Central memory CD4-positive, alpha-beta T cell (primary cell): ENCODE measurements around the gene RPP25L.
A peak's percentile ranks its signal among the peaks of the same experiment; 100 is the strongest.
"Not testable (repeated sequence)": the region's sequence is repeated elsewhere in the genome, so short reads cannot be mapped to it uniquely, and the experiment has no call there.

Experiments used
- DNase-seq: peaks from one replicate; pipeline ENCODE4 v3.0.0; 2022
- total RNA-seq, 3 experiments: gene quantifications; one replicate each; lab custom pipeline; 2026; lab: John Stamatoyannopoulos, UW

Gene RPP25L, protein sequence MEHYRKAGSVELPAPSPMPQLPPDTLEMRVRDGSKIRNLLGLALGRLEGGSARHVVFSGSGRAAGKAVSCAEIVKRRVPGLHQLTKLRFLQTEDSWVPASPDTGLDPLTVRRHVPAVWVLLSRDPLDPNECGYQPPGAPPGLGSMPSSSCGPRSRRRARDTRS
- 5.6 to 15.9 (median 12.8) reads per million in 3 experiments for total RNA-seq

GRCh38 chr9:34611811-34612787 lies at the start of gene RPP25L:
RPP25L (minus strand) TSS chr9:34612097; CDS start chr9:34611296, 801 bp downstream.
- peak; percentile 81 for DNase-seq

GRCh38 chr9:34659592-34660253 lies 47.8 kb upstream of the RPP25L start:
- no peak for DNase-seq

DNA sequence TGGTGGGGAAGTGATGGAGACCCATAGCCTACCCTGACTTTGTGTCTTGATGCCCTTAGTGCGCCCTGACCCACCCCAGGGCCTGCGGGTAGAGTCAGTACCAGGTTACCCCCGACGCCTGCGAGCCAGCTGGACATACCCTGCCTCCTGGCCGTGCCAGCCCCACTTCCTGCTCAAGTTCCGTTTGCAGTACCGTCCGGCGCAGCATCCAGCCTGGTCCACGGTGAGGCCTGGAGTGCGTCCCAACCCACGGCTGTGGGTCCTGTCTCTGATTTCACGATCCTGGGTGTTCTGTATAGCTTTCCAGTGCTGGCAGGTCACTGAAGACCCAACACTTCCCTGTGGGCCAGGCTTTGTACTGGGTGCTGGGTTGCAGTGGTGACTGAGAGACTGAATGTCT lies 46.6 kb upstream of the RPP25L start:
- DNase-seq = no peak

GRCh38 chr9:34656992-34657391 lies 45.1 kb upstream of the RPP25L start:
- DNase-seq = no peak

DNA sequence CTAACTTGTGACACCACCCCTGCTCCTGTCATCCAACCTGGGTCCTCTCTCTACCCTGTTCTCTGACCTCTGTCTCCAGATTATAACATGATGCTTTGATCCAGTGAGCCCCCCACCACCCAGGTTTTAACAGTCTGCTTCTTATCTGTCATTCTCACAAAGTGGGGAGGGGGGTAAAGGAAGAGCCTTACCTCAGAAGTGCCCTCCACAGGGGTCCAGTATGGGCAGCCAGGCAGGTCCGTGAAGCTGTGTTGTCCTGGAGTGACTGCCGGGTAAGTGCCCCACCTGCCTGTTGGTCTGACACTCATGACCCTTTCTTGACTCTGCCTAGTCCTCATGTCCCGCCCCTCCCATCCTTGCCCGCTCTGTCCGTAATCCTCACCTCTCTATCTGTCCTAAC lies 43.5 kb upstream of the RPP25L start:
- DNase-seq = no peak

DNA sequence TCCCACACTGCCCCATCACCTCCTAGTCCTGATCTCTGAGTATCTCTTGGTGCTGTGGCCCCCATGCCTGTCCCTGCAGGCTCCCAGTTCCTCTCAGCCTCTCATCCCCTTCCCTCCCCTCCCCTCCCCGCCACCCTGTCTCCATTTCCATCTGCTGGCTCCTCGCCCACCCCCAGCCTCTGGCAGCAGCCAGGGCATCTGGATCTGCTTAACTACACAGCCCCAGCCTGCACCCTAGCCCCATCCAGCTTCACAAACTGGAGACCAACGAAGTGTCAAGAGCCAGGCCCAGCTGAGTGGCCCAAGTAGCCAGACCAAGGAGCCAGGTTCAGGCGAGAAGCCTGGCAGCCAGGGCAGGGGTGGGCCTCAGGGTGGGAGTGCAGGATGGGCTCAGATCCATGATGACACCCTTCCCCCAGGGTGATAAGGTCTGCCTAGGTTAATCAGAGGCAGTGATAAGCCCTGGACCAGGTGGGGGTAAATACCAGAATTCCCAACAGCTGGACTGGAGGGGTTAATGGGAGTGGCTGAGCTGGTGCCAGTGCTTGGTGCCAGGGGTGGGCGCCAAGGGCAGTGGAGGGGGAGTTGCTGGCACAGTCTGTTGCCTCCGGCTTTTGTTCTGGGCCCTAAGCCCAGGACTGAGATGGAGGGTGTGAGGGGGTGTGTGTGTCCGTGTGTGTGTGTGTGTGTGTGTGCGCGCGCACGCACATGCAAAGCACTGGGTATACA lies 42.6 kb upstream of the RPP25L start:
- DNase-seq = no peak

DNA sequence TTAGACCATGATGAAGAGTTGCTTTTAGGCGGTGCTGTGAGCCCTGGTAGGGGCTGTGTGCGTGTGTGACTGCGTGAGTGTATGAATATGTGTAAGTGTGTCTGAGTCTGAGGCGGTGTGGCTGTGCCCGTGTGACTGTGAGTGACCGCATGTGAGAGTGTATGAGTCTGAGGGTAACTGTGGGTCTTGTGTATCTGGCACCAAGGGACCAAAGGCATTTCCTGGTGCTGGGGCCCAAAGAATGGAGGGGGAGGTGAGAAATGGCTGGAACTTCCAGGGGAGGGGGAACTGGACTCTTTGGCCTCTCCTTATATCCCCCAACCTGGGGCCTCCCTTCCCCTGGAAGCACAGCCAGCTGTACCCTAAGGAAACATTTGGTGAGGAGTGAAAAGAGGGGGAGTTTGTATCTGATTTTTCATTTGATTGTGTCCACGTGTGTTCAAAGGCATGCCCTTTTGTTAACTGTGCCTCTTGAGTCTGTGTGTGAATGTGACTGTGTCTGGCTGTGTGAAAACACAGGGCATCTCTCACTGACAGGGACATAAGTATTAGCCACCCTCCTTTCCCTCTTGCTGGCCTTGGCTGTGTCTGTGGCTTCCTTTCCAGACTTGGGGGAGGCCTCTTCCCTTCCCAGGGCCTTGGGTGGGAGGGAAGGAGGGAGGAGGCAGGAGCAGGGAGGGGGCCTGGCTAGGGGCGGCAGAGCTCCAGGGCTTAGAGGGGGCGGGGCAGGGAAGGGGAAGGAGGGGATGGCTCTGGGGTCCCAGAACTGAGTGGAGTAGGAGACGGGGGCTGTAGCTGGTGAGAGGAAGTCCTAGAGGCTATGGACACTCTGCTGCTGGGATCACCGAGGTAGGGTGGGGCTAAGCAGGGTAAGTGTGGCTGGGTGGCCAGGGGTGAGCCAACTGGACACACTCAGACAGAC lies 41.5 kb upstream of the RPP25L start:
- DNase-seq = no peak

DNA sequence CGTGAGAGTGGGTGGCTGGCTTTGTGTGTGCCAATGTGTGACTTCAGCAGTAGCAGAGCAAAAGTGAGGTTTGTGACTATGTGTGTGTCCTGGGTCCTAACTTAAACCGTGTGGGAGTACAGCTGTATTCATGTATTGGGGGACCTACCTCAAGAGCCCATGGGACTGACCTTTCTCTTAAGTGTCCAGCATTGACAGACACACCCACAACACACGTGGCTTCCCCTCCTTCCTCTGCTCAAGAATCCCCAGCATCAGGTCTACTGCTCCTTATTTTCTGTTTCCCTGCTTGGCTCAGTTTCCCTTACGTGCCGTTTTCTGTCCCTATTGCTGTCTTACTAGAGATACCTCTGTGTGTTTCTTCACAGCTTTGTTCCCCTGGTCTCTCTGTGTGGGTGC lies 40.7 kb upstream of the RPP25L start:
- DNase-seq = no peak

- no peak for DNase-seq
Observed at GRCh38 chr9:34651876-34652601, 40.1 kb upstream of the RPP25L start, which contains the start of gene IL11RA. IL11RA (plus strand) TSS chr9:34652185; CDS start chr9:34655218, 3,033 bp downstream.

DNA sequence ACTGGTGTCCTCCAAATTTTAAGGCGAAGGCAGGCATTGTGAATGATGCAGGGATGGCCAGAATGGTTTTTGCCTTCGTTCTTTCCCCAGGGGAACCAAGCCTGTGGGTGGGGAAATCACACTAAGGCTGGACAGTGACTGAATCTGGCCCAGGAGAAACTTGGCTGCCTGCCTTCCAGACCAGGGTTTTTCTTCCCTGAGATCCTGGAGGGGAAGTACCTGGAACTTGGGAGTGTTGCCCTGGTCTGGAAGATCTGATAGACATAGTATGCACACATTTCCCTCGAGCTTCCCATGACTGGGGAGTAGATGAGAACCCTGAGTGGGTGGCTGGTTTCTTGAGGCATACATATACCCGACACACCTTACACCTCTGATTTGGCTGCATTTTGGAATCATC lies 39.4 kb upstream of the RPP25L start:
- DNase-seq = no peak

GRCh38 chr9:34650816-34651215 lies 38.9 kb upstream of the RPP25L start:
- no peak for DNase-seq

- DNase-seq = no peak
Observed at GRCh38 chr9:34648673-34649072, 36.8 kb upstream of the RPP25L start.

DNA sequence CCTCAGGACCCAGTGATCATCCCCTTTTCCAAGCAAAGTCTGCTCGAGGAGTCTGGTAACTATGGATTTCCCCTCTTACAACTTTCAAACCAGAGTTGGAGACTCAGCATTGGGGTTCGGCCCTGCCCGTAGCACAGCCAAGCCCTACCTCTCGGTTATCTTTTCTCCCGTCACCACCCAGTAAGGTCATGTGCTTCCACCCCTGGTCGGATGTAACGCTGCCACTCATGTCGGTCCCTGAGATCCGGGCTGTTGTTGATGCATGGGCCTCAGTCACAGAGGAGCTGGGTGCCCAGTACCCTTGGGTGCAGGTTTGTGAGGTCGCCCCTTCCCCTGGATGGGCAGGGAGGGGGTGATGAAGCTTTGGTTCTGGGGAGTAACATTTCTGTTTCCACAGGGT lies 35.8 kb upstream of the RPP25L start:
- DNase-seq = no peak

GRCh38 chr9:34647084-34647403 lies 35.1 kb upstream of the RPP25L start:
- DNase-seq = no peak

GRCh38 chr9:34646211-34647083 lies 34.5 kb upstream of the RPP25L start, which contains the start of gene GALT:
GALT (plus strand) TSS chr9:34646675; CDS start chr9:34646705, 30 bp downstream.
- DNase-seq = peak; percentile 87

GRCh38 chr9:34644766-34645314 lies 32.9 kb upstream of the RPP25L start:
- DNase-seq = no peak

GRCh38 chr9:34642679-34643078 lies 30.8 kb upstream of the RPP25L start:
- DNase-seq = no peak

- not testable (repeated sequence) for DNase-seq
Observed at GRCh38 chr9:34639322-34639721, 27.4 kb upstream of the RPP25L start.

- DNase-seq = no peak
Observed at GRCh38 chr9:34638138-34638445, 26.2 kb upstream of the RPP25L start.
